HCT116 (cell line): ENCODE measurements around the gene ESCO1. TPM values are rescaled to one million over a fixed set of nuclear protein-coding genes. Genes with fewer than 3 reads are reported as not detected.
"Not testable (repeated sequence)": the region's sequence is repeated elsewhere in the genome, so short reads cannot be mapped to it uniquely, and the experiment has no call there.

Experiments
- ATAC-seq: fragments of 200-7000 bp; cut with Tn5 transposase; 2 replicates; pipeline ENCODE4 v1.9.1; 2020; ENCODE audit warnings: mild to moderate bottlenecking, moderate library complexity
- BruUV-seq: library from RNA; stranded (reverse); fragments of 400-500 nt; replicated peaks from 2 replicates; lab custom pipeline; 2021; lab: Mats Ljungman, UMichigan
- CTCF ChIA-PET: fragments of 300-600 bp; sonication (Branson Sonifier 250); formaldehyde crosslinking; loops from one replicate; lab custom pipeline; 2021; ENCODE audit warnings: antibody characterized with exemption; lab: Charles Lee
- POLR2A ChIA-PET: fragments of 300-600, 350-600 bp; sonication (Branson Sonifier 250); formaldehyde crosslinking; loops from one replicate; lab custom pipeline; 2021; ENCODE audit warnings: antibody characterized with exemption; lab: Charles Lee
- RAD21 ChIA-PET, 2 experiments: fragments of 300-600 bp; sonication (Branson Sonifier 250); formaldehyde crosslinking; loops; one replicate each; lab custom pipeline; 2023; ENCODE audit warnings: low total read pairs in 2 of 2; ENCODE audit not compliant: uncharacterized antibody in 2 of 2, unreplicated experiment in 2 of 2, low non-redundant PET in 1 of 2; lab: Charles Lee
- DNase-seq: peaks from one replicate; pipeline ENCODE4 v3.0.0-alpha.2; 2010; ENCODE audit warnings: low read depth, low spot score
- H2AFZ ChIP-seq: fragments of 200-600 bp; shearing (Covaris generic), sonication (generic); 2 replicates; pipeline ENCODE4 v1.6.1; 2017; ENCODE audit warnings: low read depth, mixed run types, mixed read lengths, antibody characterized with exemption, low read length; ENCODE audit not compliant: poor library complexity, severe bottlenecking
- H3K27ac ChIP-seq: 2 replicates; pipeline ENCODE4 v1.5.1; 2012; ENCODE audit warnings: low read depth, low read length
- H3K27me3 ChIP-seq: fragments of 200-600 bp; sonication (generic); 2 replicates; pipeline ENCODE4 v1.6.1; 2016; ENCODE audit warnings: mixed run types, low read length, mixed read lengths; ENCODE audit not compliant: insufficient read depth
- H3K36me3 ChIP-seq, 2 experiments: fragments of 200-500 bp in 1 of 2; fragments of 200-600 bp in 1 of 2; sonication (Bioruptor generic) in 1 of 2; sonication (generic) in 1 of 2; 2 replicates each; pipeline versions ENCODE4 v1.5.1 to v1.6.1; 2014 to 2016; ENCODE audit warnings: low read length in 2 of 2, inconsistent platforms in 1 of 2, mixed read lengths in 1 of 2, mixed run types in 1 of 2; ENCODE audit not compliant: insufficient read depth in 2 of 2, control insufficient read depth in 1 of 2
- H3K4me1 ChIP-seq, 2 experiments: fragments of 200-600 bp in 1 of 2; sonication (generic) in 1 of 2; 2 replicates each; pipeline versions ENCODE4 v1.5.1 to v1.6.1; 2012 to 2017; ENCODE audit warnings: low read length in 2 of 2, inconsistent platforms in 1 of 2, mild to moderate bottlenecking in 1 of 2, mixed read lengths in 1 of 2, mixed run types in 1 of 2, moderate library complexity in 1 of 2; ENCODE audit not compliant: insufficient read depth in 2 of 2, control insufficient read depth in 1 of 2
- H3K4me2 ChIP-seq: fragments of 200-600 bp; sonication (generic); 2 replicates; pipeline ENCODE4 v1.6.1; 2017; ENCODE audit warnings: mixed run types, low read length, mixed read lengths
- H3K4me3 ChIP-seq, 2 experiments: fragments of 200-600 bp in 1 of 2; sonication (generic) in 1 of 2; replicated peaks in 1 of 2; 2 replicates each; pipeline ENCODE4 v1.5.1; 2011 to 2016; ENCODE audit warnings: low read length in 2 of 2, control low read depth in 1 of 2, low read depth in 1 of 2, mild to moderate bottlenecking in 1 of 2, mixed read lengths in 1 of 2, mixed run types in 1 of 2
- H3K79me2 ChIP-seq: fragments of 200-600 bp; sonication (generic); 2 replicates; pipeline ENCODE4 v1.6.1; 2017; ENCODE audit warnings: mild to moderate bottlenecking, mixed run types, low read length, moderate library complexity, mixed read lengths; ENCODE audit not compliant: insufficient read depth
- H3K9ac ChIP-seq: fragments of 200-600 bp; sonication (generic); 2 replicates; pipeline ENCODE4 v1.6.1; 2016; ENCODE audit warnings: low read length, mixed read lengths
- H3K9me2 ChIP-seq: fragments of 200-600 bp; sonication (generic), shearing (Covaris generic); 2 replicates; pipeline ENCODE4 v1.6.1; 2017; ENCODE audit warnings: mixed run types, mild to moderate bottlenecking, moderate library complexity; ENCODE audit not compliant: insufficient read depth
- H3K9me3 ChIP-seq, 2 experiments: fragments of 200-500 bp in 1 of 2; fragments of 200-600 bp in 1 of 2; sonication (Bioruptor generic) in 1 of 2; sonication (generic) in 1 of 2; 2 replicates each; pipeline ENCODE4 v1.6.1; 2014 to 2017; ENCODE audit warnings: low read length in 2 of 2, mixed read lengths in 2 of 2, inconsistent platforms in 1 of 2, low read depth in 1 of 2, mild to moderate bottlenecking in 1 of 2, mixed run types in 1 of 2, moderate library complexity in 1 of 2; ENCODE audit not compliant: control insufficient read depth in 1 of 2, insufficient read depth in 1 of 2
- H4K20me1 ChIP-seq: fragments of 200-600 bp; sonication (generic), shearing (Covaris generic); 2 replicates; pipeline ENCODE4 v1.6.1; 2017; ENCODE audit warnings: mixed run types, mild to moderate bottlenecking, moderate library complexity; ENCODE audit not compliant: insufficient read depth
- CTCF ChIP-seq, 3 experiments: fragments of 200-600 bp in 1 of 3; sonication (generic) in 1 of 3; IDR thresholded peaks in 2 of 3; conservative IDR thresholded peaks in 1 of 3; 2 replicates each; pipeline ENCODE4 v1.5.1; 2012 to 2017; ENCODE audit warnings: low read depth in 2 of 3, low read length in 2 of 3, antibody characterized with exemption in 1 of 3, borderline replicate concordance in 1 of 3, control low read depth in 1 of 3, mild to moderate bottlenecking in 1 of 3, mixed read lengths in 1 of 3, mixed run types in 1 of 3, moderate library complexity in 1 of 3; ENCODE audit not compliant: insufficient read depth in 1 of 3
- RAD21 ChIP-seq: IDR thresholded peaks from 2 replicates; pipeline ENCODE4 v1.6.1; 2012; ENCODE audit warnings: low read depth, mild to moderate bottlenecking
- intact Hi-C: fragments of 100-400 bp; cut with micrococcal nuclease; formaldehyde crosslinking; loops from 2 replicates; pipeline ENCODE4 v1.10.0; 2022
- total RNA-seq: library from RNA; stranded (reverse); gene quantifications from one replicate; pipeline ENCODE4 v1.2.1, GENCODE V29; 2021; ENCODE audit not compliant: unreplicated experiment

The ESCO1 gene
- total RNA-seq, 1 experiment from 2014 or later: 19.6 TPM

- RAD21 ChIA-PET: no interaction called here
- peaks cover 3 to 4% of the 10 kb centered on the region in 2 experiments for H3K4me1 ChIP-seq
- 0 out of 4 replicates have a peak, but pooled peaks cover 0 to 2% of the 10 kb centered on the region in 2 experiments for H3K36me3 ChIP-seq
Measured at GRCh38 chr18:21593540-21594257, 6.8 kb downstream of the ESCO1 start.

DNA sequence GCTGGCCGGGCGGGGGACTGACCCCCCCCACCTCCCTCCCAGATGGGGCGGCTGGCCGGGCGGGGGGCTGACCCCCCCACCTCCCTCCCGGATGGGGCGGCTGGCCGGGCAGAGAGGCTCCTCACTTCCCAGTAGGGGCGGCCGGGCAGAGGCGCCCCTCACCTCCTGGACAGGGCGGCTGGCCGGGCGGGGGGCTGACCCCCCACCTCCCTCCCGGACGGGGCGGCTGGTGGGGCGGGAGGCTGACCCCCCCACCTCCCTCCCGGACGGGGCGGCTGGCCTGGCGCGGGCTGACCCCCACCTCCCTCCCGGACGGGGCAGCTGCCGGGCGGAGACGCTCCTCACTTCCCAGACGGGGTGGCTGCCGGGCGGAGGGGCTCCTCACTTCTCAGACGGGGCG, 8.1 kb downstream of the ESCO1 start:
- H3K9ac ChIP-seq, H3K4me1 ChIP-seq, intact Hi-C loops, ATAC-seq, POLR2A ChIA-PET, RAD21 ChIA-PET, H3K27me3 ChIP-seq, DNase-seq, H3K9me3 ChIP-seq, BruUV-seq, H3K27ac ChIP-seq, H2AFZ ChIP-seq, H4K20me1 ChIP-seq, H3K4me2 ChIP-seq, H3K4me3 ChIP-seq, H3K9me2 ChIP-seq, CTCF ChIA-PET, H3K36me3 ChIP-seq: not testable (repeated sequence)
- H3K79me2 ChIP-seq: peaks cover 72% of the 10 kb centered on the region

More at GRCh38 chr18:21593540-21594257, 6.8 kb downstream of the ESCO1 start:
- H3K9me3 ChIP-seq: no peaks in the 10 kb centered on the region
- CTCF ChIA-PET: no interaction called here
- no peaks in the 10 kb centered on the region for H4K20me1 ChIP-seq
- DNase-seq (no peak), ATAC-seq (peak; percentile 76)
- no peak for TF ChIP-seq RAD21
- 0 out of 6 replicates have a peak, but pooled peaks of 1 of the 3 experiments have one; percentile 26 for TF ChIP-seq CTCF (IDR thresholded peaks at IDR 0.05 in 2 of 3, conservative IDR thresholded peaks at IDR 0.05 in 1 of 3; ENCODE audit: borderline replicate concordance in 1 of 3, insufficient read depth in 1 of 3, low read depth in 2 of 3, low read length in 2 of 3)
- no peak overlapping the region for H2AFZ ChIP-seq
- no peak overlapping the region for H3K4me3 ChIP-seq
- intact Hi-C loops: no loop called here
- POLR2A ChIA-PET: no interaction called here
- H3K27me3 ChIP-seq: no peaks in the 10 kb centered on the region
- no peak overlapping the region for H3K9ac ChIP-seq
- BruUV-seq: no TSS peak
- H3K27ac ChIP-seq: no peak overlapping the region
- peaks cover 72% of the 10 kb centered on the region for H3K79me2 ChIP-seq
- no peak overlapping the region for H3K4me2 ChIP-seq
- no peaks in the 10 kb centered on the region for H3K9me2 ChIP-seq
